Measurements from ENCODE around the gene APBB2.

Gene APBB2

DNA sequence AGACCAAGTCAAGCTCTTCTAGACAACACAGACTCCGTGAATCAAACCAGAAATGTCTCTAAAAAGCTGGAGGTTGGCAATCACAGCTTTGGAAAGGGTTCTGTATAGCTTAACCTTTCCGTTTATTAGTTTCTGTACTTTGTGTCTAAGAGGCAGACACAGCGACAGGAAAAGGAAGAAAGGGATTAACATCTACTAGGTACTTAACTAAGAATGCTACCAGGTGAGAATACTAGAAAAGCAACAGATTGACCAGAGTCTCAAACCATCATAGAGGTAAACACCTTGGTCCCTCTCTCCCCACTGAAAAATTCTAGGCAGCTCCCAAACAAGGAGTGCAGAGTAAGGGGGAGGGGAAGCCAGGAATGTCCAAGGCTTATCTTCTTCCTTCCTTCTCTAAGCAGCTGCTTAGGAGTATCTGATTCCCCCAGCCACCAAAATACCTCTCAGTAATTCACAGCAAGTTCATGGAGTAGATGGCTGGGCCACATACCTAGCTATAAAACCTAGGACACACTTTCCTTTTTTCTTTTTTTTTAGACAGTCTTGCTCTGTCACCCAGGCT is 80.8 kb downstream of the APBB2 start:
- no peak for DNase-seq

DNA sequence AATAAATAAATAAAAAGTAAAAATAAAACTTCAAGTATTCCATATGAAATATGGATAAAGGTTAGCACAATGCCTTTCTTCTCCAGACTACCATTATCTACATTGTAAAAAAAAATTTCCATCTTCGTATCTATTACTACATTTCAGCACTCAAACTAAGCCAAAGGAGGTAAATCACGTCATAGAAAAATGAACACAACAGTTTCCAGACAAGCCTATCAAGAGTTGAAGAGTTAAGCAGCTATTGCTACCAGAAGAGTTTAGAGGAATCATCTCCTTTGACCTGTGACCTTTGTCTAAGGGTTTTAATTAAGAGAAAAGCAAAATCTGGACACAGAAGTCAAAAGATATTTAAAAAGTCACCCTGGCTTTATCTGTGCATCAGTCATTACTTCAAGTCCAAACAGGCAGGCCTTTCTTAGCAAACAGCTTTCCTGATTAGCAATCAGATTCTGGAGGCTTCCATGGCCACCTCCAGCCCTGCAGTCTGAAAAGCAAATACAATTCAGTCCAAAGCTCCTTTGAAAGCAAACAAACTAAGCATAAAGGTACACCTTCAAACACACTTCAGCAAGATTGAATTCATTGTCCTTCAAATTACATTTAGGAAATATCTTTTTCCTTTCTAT is 82.2 kb downstream of the APBB2 start:
- DNase-seq: no peak

DNA sequence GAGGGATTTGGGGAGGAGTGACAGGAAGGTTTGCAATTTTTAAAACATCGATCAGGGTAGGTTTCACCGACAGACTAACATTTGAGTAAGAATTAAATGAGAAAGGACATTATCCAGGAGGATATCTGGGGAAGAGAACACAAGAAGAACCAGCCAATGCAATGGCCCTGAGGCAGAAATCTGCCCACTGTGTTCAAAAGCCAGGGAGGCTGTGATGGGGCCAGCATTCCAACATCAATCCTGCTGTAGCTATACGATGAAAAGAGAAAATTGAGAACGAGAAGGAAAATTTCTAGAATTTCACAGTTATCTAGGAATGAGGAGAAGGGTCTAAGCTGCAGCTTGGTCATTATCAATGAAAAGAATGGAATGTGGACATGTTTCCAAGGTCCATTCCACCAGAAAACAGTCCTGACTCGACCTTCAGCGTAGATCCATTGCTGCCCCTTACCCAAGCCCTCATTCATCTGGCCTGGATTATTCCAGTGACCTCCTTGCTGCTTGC is 84.4 kb downstream of the APBB2 start:
- DNase-seq: no peak

DNA sequence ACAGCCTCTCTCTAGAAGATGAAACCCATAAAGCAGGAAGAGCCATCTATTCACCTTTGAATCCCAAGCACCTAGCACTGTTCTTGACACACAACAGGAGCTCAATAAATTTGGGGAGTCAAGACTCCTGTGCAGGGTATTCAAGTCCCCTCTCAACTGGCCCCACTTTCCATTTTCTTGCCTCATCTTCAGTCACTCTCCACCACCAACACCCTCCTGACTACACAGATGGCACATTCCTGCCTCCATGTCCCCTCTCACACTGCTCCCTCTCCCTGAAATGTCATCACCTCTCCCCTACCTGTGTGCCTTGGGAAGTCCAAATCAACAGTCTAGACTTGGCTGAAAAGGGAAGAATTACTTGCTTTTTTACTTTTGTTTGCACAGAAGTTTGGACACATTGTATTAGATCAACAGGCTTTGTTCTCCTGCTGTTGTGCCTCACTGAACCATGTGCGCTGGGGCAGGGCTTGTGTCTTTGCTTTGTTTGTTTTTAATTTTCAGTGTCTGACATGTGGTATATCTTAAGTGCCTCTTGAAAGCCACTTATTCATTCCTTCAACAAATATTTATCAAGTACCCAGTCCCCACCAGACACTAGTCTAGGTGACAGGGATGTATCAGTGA is 85.1 kb downstream of the APBB2 start:
- peak in 1 of 2 experiments; percentile 8 for DNase-seq

DNA sequence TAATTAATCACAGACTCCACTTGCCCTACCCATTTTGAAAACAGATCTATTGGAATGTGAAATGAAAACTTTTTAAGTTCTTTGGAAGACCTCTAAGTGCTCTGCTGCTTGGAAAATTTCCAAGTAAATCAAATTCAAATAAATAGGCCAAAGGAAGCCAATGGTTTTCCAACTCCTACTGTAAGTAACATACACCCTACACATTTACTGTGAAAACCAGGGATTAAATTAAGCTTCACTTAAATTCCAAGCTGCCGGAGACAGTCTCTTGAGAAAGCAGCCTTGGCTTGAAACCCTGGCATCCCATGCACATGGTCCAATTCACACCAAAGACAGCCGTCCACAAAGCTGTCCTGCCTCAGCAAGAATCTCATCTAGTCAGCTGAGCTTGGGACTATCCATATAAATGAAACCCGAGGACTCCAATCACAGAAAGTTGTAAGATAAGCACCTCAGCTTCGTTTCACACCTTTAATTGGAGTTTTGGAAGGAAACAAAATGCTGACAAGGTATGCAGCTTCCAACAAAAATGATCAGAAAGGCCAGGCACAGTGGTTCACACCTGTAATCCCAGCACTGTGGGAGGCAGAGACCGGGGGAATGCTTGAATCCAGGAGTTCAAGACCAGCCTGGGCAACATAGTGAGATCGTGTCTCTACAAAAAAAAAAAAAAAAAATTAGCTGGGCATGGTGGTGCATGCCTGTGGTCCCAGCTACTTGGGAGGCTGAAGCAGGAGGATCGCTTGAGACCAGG is 88.6 kb downstream of the APBB2 start:
- DNase-seq: no peak

DNA sequence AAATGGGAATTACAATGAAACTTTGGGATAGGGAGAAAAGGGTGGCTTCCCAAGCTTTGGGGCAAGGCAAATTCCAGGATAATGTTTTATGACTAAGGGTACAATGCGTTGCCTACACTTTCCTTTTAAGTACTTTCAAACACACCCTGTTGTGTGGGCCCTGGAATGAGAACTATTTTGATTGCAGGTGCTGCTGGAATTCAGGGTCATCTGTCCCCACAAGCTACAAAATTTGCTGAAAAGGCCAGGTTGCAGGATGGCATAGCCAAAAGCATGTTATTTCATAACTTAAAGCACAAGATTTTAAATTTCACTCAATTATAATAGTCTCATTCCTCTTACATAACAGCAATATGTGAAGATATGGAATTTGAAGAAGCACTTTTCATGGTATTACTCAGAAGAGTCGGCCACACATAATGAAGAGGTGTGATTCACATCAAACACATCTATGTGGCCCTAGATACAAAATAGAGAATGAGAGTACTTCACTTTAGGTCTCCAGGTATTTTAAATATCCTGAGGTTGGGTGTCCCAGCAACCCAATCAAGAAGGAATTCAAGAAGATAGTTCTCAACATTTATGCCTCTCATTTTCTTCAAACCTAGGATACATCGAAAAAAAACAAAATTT is 89.3 kb downstream of the APBB2 start:
- DNase-seq: no peak

DNA sequence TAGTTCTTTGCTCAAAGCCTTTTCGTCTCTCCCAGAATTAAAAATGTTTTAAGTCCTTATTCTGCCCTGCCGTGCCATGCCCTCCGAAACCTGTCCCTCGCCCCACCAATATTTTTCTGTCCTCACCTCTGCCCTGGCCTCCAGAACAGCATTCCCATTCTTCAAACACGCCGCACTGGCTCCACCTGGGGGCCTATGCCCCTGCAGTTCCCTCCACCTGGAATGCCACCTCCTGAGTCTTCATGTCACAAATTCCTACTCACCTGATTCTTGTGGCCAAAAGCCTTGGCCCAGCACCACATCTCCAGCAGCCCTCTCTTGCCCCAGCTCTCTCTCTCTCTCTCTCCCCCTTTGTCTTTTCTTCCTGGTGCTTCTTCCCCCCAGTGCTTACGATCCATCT is 91.6 kb downstream of the APBB2 start:
- DNase-seq: no peak

DNA sequence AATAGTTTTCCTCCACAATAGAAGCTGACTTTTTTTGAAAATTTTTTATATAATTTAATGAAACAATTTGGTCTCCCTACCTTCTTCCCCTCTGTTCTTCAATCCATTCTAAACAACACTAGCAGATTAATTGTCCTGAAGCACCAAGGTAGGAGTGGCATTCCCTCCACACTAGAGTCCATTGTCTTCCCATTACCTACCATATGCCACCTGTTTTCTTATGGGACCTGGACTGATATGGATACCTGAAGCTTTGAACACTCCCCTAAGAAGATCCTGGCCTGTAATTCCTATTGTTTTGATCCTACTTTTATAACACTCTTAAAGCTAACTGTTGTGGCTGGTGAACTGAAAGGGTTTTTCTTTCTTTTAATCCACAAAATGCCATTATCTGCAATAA is 92.0 kb downstream of the APBB2 start:
- DNase-seq: no peak

DNA sequence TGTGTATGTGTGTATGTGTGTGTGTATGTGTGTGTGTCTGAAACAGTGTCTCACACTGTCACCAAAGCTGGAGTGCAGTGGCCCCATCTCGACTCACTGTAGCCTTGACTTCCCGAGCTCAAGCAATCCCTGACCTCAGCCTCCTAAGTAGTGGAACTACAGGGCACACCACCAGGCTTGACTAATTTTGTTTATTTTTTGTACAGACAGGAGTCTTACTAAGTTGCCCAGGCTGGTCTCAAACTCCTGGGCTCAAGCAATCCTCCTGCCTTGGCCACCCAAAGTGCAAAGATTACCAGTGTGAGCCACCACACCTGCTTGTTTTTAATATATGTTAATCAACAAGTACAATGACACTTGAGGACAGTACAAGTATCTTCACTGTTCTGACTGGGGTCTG is 92.4 kb downstream of the APBB2 start:
- DNase-seq: no peak

DNA sequence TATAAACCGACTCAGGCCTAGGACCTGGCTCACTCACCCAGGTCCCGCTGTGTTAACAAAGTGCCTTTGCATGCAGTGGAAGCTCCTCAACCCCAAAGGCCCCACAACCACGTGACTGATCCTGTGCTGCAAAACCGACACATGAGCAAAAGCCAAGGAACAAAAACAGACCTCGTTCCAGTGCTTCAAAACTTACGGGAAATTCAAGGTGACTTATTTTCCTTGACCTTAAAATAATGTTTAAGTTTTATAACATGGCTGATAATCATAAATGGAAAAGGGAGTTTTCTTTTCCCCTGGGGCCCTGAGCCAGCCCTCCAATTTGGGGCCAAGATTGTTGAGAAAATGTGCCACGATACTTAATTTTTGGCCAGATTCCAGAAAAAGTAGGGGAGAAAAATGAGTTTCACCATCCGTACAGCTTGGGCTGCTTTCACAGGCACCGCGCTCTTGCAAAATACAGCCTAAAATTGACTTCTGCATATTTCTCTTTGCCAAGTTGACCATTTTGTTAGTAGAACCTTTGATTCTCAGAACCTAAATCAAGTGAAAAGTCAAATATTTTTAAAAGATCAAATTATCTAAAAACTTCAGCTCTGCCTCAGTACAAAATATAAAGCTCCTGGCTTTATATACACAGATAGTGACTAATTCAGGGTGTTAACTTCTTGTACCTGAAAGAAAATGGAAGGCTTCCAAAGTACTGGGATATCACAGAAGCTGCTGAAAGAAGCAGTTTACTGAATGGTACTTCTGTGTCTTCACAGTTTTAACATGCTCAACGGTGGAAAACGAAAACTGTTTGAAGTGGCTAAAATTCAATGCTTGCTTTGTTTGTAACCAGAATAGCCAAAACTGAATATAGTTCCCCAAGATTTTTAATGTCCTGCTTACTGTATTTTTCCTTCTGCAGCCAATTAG is 93.8 kb downstream of the APBB2 start:
- no peak for DNase-seq

DNA sequence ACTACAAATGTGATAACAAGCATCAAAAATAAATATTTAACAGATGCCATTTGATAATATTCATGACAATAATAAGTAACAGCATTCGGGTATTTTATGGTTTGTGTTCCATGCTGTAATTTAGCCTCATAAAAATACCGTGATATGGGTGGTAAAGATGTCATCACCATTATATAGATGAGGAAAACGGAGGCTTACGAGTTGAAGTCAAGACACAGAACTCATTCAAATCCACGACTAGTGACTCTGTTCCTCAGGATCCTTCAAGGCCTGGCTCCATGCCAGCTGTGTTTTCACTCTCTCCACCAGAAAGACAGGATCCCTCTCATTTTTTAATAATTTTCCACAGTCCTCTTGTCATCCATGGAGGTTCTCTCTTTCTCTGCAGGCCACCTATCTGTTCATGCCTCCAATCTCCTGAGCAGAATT is 94.5 kb downstream of the APBB2 start:
- no peak for DNase-seq

DNA sequence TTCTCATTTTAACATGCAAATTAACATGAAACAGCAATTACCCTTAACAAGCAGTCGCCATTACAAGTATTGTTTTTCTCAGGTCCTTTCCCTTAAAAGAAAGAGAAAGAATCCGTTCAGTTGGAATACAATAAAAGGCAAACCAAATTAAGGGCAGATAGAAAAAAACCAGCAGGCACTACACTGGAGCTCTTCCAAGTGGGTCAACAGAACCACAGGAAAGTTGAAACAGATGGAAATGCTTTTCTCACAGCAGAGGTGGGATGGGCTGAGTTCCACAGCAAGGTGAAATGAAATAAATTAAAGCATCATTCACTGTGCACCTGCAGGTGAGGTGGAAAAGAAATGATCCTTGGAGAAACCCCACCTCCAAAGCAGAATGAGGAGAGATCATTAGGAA is 102.6 kb downstream of the APBB2 start:
- DNase-seq: no peak

DNA sequence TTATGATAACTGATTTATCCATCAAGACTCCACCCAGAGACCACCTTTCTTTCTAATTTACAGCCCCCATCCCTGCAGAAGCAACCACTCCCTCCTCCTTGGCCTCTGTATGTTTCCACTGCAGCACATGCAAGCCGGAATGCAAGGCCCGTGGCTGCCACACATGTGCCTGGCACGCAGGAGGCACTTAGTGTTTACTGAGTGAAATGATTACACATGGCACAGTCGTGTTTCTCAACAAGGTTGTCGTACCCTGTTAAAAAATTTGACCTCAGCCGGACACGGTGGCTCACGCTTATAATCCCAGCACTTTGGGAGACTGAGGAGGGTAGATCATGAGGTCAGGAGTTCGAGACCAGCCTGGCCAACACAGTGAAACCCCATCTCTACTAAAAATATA is 104.3 kb downstream of the APBB2 start:
- no peak for DNase-seq

DNA sequence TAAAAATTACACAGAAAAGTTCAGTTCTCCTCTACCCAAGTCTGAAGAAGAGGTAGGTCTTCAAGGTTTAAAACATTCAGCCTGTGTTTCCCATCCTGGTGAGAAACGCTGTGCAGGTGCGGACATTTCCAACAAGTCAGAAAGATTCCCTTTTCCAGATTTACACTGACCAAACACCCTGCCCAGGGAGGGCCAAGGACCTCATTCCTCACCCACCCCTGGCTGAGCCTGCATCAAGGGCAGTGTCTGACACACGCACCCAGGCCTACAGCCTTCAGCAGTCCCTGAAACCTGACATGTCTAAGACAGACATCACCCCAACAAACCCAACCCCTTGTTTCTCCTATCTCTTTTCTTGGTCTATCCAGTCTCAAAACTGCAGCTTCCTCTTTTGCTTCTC is 105.9 kb downstream of the APBB2 start:
- DNase-seq: no peak

DNA sequence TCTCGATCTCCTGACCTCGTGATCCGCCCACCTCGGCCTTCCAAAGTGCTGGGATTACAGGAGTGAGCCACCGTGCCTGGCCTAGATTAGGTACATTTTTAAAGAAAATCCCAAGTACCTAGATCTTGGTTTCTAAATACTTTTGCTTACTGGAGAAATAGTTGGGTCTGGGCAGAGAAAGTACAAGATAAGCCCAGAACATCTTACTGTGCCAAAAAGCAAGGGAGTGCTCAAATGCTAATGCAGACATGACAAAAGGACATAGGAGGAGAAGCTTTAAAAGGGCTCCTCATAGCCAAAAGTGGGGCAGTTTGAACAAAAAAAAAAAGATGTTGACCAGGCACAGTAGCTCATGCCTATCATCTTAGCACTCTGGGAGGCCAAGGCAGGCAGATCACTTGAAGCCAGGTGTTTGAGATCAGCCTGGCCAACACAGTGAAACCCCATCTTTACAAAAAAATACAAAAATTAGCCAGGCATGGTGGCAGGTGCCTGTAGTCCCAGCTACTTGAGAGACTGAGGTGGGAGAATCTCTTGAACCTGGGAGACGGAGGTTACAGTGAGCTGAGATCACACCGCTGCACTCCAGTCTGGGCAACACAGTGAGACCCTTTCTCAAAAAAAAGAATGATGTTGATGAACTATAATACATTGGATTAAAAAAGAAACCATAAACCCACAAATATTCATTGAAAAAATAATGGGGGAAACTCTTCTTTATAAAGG is 107.5 kb downstream of the APBB2 start:
- DNase-seq: no peak

DNA sequence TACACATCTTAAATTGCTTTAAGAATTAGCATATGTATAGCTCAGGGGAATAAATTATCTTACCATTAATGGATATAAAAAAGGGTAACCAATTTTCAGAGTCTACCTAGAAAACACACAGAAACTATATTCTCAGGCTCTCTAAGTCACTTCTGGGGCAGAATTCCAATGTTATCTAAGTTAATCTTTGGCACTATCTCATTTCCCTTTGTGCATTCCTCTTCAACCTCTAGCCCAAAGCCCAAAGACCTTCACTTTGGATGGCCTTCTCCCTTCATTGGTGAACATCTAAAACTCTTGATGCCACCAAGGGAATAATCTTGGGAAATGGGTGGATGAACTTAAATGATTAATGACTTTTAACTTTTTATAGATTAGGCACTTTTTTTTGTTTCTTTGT is 108.3 kb downstream of the APBB2 start:
- no peak for DNase-seq

DNA sequence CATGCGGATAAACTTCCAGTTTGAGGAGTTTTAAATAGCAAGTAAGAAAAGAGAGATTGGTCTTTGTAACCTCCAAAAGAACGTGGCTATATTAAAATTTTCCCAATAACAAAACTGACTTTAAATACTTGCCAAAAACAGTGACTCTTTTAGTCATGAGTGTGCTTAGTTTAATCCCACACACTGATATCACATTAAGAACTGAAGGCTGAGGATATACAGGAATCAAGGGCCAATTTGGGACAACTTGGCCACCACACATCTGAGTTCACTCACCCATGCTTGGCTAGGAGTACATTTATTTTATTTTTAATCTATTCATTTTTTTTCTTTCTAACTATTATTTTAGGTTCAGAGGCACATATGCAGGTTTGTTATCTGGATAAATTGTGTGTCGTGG is 110.2 kb downstream of the APBB2 start:
- no peak for DNase-seq

DNA sequence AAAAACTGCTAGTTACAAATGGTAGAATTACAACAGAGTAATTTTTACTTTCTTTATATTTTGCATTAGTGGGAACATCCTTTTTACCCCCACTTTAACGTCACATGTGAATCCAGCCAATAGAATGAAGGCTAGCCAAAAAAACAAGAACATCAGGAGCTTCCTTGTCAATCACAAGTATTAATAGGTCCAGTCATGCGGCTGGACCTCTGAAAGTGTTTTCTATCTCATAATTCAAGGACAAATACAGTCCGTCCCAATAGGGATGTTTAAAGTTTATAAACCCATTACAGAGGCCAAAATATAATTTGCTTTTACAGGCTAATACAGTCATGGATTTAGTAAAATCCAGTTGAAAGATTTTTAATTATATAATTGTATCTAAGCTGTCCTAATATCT is 110.7 kb downstream of the APBB2 start:
- DNase-seq: no peak

DNA sequence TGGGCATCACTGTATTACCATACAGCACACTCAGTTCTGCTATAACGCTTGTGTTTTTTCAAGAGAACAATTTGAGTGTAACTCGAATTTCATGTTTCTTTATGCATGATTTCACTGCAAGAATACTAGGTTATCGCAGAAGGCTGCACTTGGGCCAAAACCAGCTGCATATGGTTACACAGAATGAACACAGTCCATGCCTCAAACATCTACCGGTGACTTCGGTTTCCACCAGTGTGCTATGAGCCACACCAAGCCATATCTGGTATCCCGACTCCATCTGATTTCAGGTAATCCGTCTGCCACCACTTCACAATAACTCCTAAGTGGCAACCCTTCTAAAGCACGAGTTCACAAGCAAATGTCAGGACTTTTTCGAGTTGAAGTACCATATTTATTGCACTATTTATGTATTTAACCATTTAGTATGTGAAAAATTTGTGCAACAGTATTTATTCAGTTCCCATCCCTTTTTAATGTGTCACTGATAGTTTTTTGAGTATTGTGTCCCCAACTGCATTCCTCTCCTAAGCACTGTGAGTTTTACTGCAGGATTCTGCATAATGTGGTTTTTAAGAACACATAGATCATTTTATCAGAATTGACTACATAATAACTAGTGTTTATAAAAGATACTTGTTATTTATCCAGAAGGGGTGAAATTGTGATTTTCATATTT is 111.8 kb downstream of the APBB2 start:
- DNase-seq: no peak

DNA sequence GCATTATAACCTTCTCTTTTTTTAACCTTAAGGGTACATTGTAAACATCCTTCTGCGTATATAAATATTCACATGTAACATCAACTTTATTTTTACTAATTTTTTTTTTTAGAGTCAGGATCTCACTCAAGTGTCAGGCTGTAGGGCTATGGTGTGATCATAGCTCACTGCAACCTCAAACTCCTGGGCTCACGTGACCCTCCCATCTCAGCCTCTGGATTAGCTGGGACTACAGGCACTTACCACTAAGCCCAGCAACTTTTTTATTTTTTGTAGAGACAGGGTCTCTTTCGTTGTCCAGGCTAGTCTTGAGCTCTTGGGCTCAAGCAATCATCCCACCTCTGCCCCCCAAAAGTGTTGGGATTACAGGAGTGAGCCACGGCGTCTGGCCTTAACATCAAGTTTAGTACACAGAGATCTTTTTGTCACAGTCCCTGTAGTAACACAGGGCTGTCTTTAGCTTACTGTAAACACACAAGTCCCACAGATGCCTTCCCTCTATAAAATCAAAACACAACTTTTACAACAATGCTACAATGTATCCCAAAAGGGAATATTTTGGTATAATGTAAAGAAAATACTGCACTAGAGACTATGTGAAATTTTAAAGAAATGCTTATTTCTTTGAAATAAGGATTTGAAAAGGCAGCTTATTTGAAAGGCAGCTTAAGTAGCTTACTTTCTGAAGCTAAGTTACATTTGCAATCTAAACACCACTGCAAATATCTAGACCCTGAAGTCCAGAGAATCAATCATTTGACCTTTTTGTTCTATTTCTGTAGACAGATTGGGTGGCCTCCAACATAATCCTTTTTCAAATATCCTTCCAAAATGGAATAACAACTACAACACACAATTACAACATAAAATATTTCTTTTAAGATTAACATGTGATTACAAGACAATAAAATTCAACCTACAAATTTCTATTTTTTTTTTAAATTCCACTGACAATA is 116.0 kb downstream of the APBB2 start:
- no peak for DNase-seq

Measured in SHP77 (cell line).